ENCODE data around the gene FXYD6. TPM values are rescaled to one million over a fixed set of nuclear protein-coding genes. Genes with fewer than 3 reads are reported as not detected.

Gene FXYD6
- total RNA-seq, 1 experiment from 2014 or later = 1.0 TPM

DNA sequence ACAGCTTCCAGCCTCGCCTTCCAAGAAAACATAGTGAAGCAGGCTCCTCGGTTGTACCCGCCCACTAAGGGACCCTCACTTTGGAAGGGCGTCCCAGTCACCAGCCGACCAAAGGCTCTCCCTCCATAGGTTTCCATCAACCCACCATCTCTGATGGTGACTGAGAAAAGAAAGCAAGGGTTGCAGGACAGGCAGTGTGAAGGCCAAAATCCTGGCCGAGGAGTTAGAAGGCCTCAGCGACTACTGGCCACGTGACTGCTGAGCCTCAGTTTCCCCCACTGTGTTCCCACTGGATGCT lies 2.7 kb downstream of the FXYD6 start:
- BruUV-seq (replicated peaks) = no TSS peak
- DNase-seq = no peak
- ChIA-PET CTCF (no interaction called here), POLR2A (no interaction called here)
- TF ChIP-seq, protein P1, sequence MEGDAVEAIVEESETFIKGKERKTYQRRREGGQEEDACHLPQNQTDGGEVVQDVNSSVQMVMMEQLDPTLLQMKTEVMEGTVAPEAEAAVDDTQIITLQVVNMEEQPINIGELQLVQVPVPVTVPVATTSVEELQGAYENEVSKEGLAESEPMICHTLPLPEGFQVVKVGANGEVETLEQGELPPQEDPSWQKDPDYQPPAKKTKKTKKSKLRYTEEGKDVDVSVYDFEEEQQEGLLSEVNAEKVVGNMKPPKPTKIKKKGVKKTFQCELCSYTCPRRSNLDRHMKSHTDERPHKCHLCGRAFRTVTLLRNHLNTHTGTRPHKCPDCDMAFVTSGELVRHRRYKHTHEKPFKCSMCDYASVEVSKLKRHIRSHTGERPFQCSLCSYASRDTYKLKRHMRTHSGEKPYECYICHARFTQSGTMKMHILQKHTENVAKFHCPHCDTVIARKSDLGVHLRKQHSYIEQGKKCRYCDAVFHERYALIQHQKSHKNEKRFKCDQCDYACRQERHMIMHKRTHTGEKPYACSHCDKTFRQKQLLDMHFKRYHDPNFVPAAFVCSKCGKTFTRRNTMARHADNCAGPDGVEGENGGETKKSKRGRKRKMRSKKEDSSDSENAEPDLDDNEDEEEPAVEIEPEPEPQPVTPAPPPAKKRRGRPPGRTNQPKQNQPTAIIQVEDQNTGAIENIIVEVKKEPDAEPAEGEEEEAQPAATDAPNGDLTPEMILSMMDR (IDR thresholded peaks at IDR 0.05; ENCODE audit: insufficient read depth in 1 of 2, low read depth in 1 of 2, low read length in 1 of 2, severe bottlenecking in 1 of 2, unreplicated experiment in 1 of 2) = no peak
- H3K36me3 ChIP-seq (ENCODE audit: control insufficient read depth, insufficient read depth, low read length) = no peaks in the 10 kb centered on the region
- no peaks in the 10 kb centered on the region for H3K9me3 ChIP-seq
- Mint-ChIP-seq H3K4me1 (ENCODE audit: low read depth, unreplicated experiment) (peaks cover 6% of the 10 kb centered on the region), H3K27ac (ENCODE audit: unreplicated experiment) (no peak overlapping the region), H3K4me3 (ENCODE audit: unreplicated experiment) (no peak overlapping the region), H3K27me3 (ENCODE audit: insufficient read depth, unreplicated experiment) (peaks cover 45% of the 10 kb centered on the region), H3K9me3 (ENCODE audit: unreplicated experiment) (no peaks in the 10 kb centered on the region), H3K36me3 (ENCODE audit: insufficient read depth, unreplicated experiment) (no peaks in the 10 kb centered on the region)
- H3K27me3 ChIP-seq (replicated peaks; ENCODE audit: control insufficient read depth, insufficient read depth, low read length) = peaks cover 11% of the 10 kb centered on the region
- peaks cover 14% of the 10 kb centered on the region; the same call in 1 of the 2 replicates for H3K4me1 ChIP-seq
- H3K4me3 ChIP-seq (ENCODE audit: low read depth, low read length) = no peak overlapping the region
- intact Hi-C loops (cut with micrococcal nuclease; ENCODE audit: unreplicated experiment) = no loop called here

GRCh38 chr11:117872975-117873827 lies 3.3 kb downstream of the FXYD6 start:
- intact Hi-C loops (cut with micrococcal nuclease; ENCODE audit: unreplicated experiment) = no loop called here
- Mint-ChIP-seq H3K27me3 (ENCODE audit: insufficient read depth, unreplicated experiment) (peaks cover 39% of the 10 kb centered on the region), H3K27ac (ENCODE audit: unreplicated experiment) (no peak overlapping the region), H3K4me3 (ENCODE audit: unreplicated experiment) (no peak overlapping the region), H3K36me3 (ENCODE audit: insufficient read depth, unreplicated experiment) (no peaks in the 10 kb centered on the region), H3K9me3 (ENCODE audit: unreplicated experiment) (no peaks in the 10 kb centered on the region), H3K4me1 (ENCODE audit: low read depth, unreplicated experiment) (peaks cover 6% of the 10 kb centered on the region)
- H3K36me3 ChIP-seq (ENCODE audit: control insufficient read depth, insufficient read depth, low read length) = no peaks in the 10 kb centered on the region
- H3K9me3 ChIP-seq = no peaks in the 10 kb centered on the region
- no peak overlapping the region for H3K4me3 ChIP-seq (ENCODE audit: low read depth, low read length)
- POLR2A ChIA-PET = no interaction called here
- H3K27me3 ChIP-seq (replicated peaks; ENCODE audit: control insufficient read depth, insufficient read depth, low read length) = peaks cover 11% of the 10 kb centered on the region
- peaks cover 14% of the 10 kb centered on the region; the same call in 1 of the 2 replicates for H3K4me1 ChIP-seq
- TF ChIP-seq, protein P1 (IDR thresholded peaks at IDR 0.05; ENCODE audit: insufficient read depth in 1 of 2, low read depth in 1 of 2, low read length in 1 of 2, severe bottlenecking in 1 of 2, unreplicated experiment in 1 of 2) = no peak
- DNase-seq = no peak
- CTCF ChIA-PET = interaction anchor here (0.8 kb wide), 1 partner anchor 74 kb away, joined by 3 read pairs; no protein-coding TSS in a partner anchor
- no TSS peak for BruUV-seq (replicated peaks)

- TF ChIP-seq, protein P1 (IDR thresholded peaks at IDR 0.05; ENCODE audit: insufficient read depth in 1 of 2, low read depth in 1 of 2, low read length in 1 of 2, severe bottlenecking in 1 of 2, unreplicated experiment in 1 of 2) = no peak
- no peaks in the 10 kb centered on the region for H3K9me3 Mint-ChIP-seq (ENCODE audit: unreplicated experiment)
- Histone ChIP-seq H3K4me1 (peaks cover 13% of the 10 kb centered on the region; the same call in 1 of the 2 replicates), H3K27me3 (replicated peaks; ENCODE audit: control insufficient read depth, insufficient read depth, low read length) (peaks cover 9% of the 10 kb centered on the region), H3K4me3 (ENCODE audit: low read depth, low read length) (no peak overlapping the region), H3K9me3 (no peaks in the 10 kb centered on the region), H3K36me3 (ENCODE audit: control insufficient read depth, insufficient read depth, low read length) (no peaks in the 10 kb centered on the region)
- peaks cover 38% of the 10 kb centered on the region for H3K27me3 Mint-ChIP-seq (ENCODE audit: insufficient read depth, unreplicated experiment)
- no peak overlapping the region for H3K4me3 Mint-ChIP-seq (ENCODE audit: unreplicated experiment)
- peaks cover 6% of the 10 kb centered on the region for H3K4me1 Mint-ChIP-seq (ENCODE audit: low read depth, unreplicated experiment)
- no TSS peak for BruUV-seq (replicated peaks)
- ChIA-PET CTCF (interaction anchor here (0.8 kb wide), 1 partner anchor 74 kb away, joined by 3 read pairs; no protein-coding TSS in a partner anchor), POLR2A (no interaction called here)
- H3K27ac Mint-ChIP-seq (ENCODE audit: unreplicated experiment) = no peak overlapping the region
- intact Hi-C loops (cut with micrococcal nuclease; ENCODE audit: unreplicated experiment) = no loop called here
- DNase-seq = no peak
- H3K36me3 Mint-ChIP-seq (ENCODE audit: insufficient read depth, unreplicated experiment) = no peaks in the 10 kb centered on the region
Observed at GRCh38 chr11:117872420-117872961, 4.0 kb downstream of the FXYD6 start.

All from Caco-2 (cell line).